GM12878 (cell line): ENCODE results near the gene GRK6. TPM values are rescaled to one million over a fixed set of nuclear protein-coding genes. Genes with fewer than 3 reads are reported as not detected.
A peak's percentile ranks its signal among the peaks of the same experiment; 100 is the strongest.

Source experiments
- ASH2L ChIP-seq: fragments of 300-600, 200-600 bp; sonication (generic); IDR thresholded peaks from 2 replicates; pipeline ENCODE4 v1.6.1; 2017; ENCODE audit warnings: low read depth, mild to moderate bottlenecking, borderline replicate concordance
- BHLHE40 ChIP-seq, 2 experiments: fragments of 450-650 bp in 1 of 2; IDR thresholded peaks; 2 replicates each; pipeline ENCODE4 v1.6.1; 2011 to 2017; ENCODE audit warnings: low read depth in 2 of 2, borderline replicate concordance in 1 of 2, improper control_type of control experiment in 1 of 2, low read length in 1 of 2, mild to moderate bottlenecking in 1 of 2
- EZH2 ChIP-seq: IDR thresholded peaks from 2 replicates; pipeline ENCODE4 v1.6.1; 2012; ENCODE audit warnings: low read depth, mild to moderate bottlenecking, control low read depth, inconsistent platforms, low read length, borderline replicate concordance; ENCODE audit not compliant: control insufficient read depth
- GATAD2B ChIP-seq: fragments of 450-650 bp; conservative IDR thresholded peaks from 2 replicates; pipeline ENCODE4 v1.6.1; 2017; ENCODE audit warnings: low read depth, mild to moderate bottlenecking, moderate library complexity
- JUND ChIP-seq: IDR thresholded peaks from 2 replicates; pipeline ENCODE4 v1.6.1; 2012; ENCODE audit warnings: low read depth, mild to moderate bottlenecking, low read length, improper control_type of control experiment, moderate library complexity
- KLF5 ChIP-seq: fragments of 450-650 bp; IDR thresholded peaks from 2 replicates; pipeline ENCODE4 v1.6.1; 2014; ENCODE audit warnings: mild to moderate bottlenecking; ENCODE audit not compliant: partially characterized antibody
- LARP7 ChIP-seq: fragments of 450-650 bp; IDR thresholded peaks from 2 replicates; pipeline ENCODE4 v1.6.1; 2017; ENCODE audit warnings: mild to moderate bottlenecking
- MYB ChIP-seq: fragments of 150-350 bp; IDR thresholded peaks from 2 replicates; pipeline ENCODE4 v1.6.1; 2014; ENCODE audit warnings: mild to moderate bottlenecking, low read depth, low read length, borderline replicate concordance
- NR2C1 ChIP-seq: fragments of 450-650 bp; IDR thresholded peaks from 2 replicates; pipeline ENCODE4 v1.6.1; 2017; ENCODE audit warnings: antibody characterized with exemption, mild to moderate bottlenecking, moderate library complexity
- RAD21 ChIP-seq: IDR thresholded peaks from 2 replicates; pipeline ENCODE4 v1.6.1; 2011; ENCODE audit warnings: mild to moderate bottlenecking, low read depth, low read length, moderate library complexity; ENCODE audit not compliant: insufficient read depth
- RB1 ChIP-seq: fragments of 450-650 bp; formaldehyde crosslinking; IDR thresholded peaks from 2 replicates; pipeline ENCODE4 v1.6.1; 2017; ENCODE audit warnings: mild to moderate bottlenecking, borderline replicate concordance
- SIX5 ChIP-seq: IDR thresholded peaks from 2 replicates; pipeline ENCODE4 v1.6.1; 2011; ENCODE audit warnings: mild to moderate bottlenecking, low read depth, low read length, moderate library complexity; ENCODE audit not compliant: severe bottlenecking
- TCF3 ChIP-seq: IDR thresholded peaks from 2 replicates; pipeline ENCODE4 v1.6.1; 2012; ENCODE audit warnings: low read depth, mild to moderate bottlenecking, low read length, borderline replicate concordance; ENCODE audit not compliant: insufficient read depth
- TCF7 ChIP-seq: IDR thresholded peaks from 2 replicates; pipeline ENCODE4 v1.6.1; 2014; ENCODE audit warnings: antibody characterized with exemption, borderline replicate concordance
- USF2 ChIP-seq: IDR thresholded peaks from 2 replicates; pipeline ENCODE4 v1.6.1; 2011; ENCODE audit warnings: low read depth, low read length, improper control_type of control experiment, borderline replicate concordance
- ZNF687 ChIP-seq: fragments of 450-650 bp; IDR thresholded peaks from 2 replicates; pipeline ENCODE4 v1.6.1; 2017; ENCODE audit warnings: mild to moderate bottlenecking, moderate library complexity
- polyA plus RNA-seq, 11 experiments: library from polyadenylated mRNA; depleted of rRNA in 4 of 11; unstranded in 6 of 11; stranded (reverse) in 5 of 11; fragments of >200 nt; fragmentation: Nextera tagmentation in 4 of 11; fragmentation: Illumina TruSeq in 1 of 11; extraction: Ambion mirVana in 4 of 11; extraction: Trizol in 1 of 11; gene quantifications; 1 replicate in 1 of 11; 2 replicates in 10 of 11; pipeline versions ENCODE4 v1.2.1 to v1.2.3, GENCODE V29; 2011 to 2016; ENCODE audit warnings: inconsistent platforms in 2 of 11, missing spikeins in 2 of 11, low read depth in 1 of 11
- total RNA-seq, 4 experiments: library from RNA; depleted of rRNA in 3 of 4; stranded (reverse); fragments of >200 nt in 3 of 4; fragmentation: Illumina TruSeq in 1 of 4; extraction: Trizol in 1 of 4; gene quantifications; 2 replicates each; pipeline versions ENCODE4 v1.2.1 to v1.2.3, GENCODE V29; 2013 to 2021
- TF ChIP-seq, protein P1 (sequence below): IDR thresholded peaks from 2 replicates; pipeline ENCODE4 v1.6.1; 2012; ENCODE audit warnings: low read length, inconsistent platforms
- TF ChIP-seq, protein P2 (sequence below): IDR thresholded peaks from 2 replicates; pipeline ENCODE4 v1.6.1; 2012; ENCODE audit warnings: low read depth, low read length, improper control_type of control experiment
- TF ChIP-seq, protein P3 (sequence below): fragments of 450-650 bp; IDR thresholded peaks from 2 replicates; pipeline ENCODE4 v1.6.1; 2016; ENCODE audit warnings: mild to moderate bottlenecking, moderate library complexity, borderline replicate concordance

The GRK6 gene
- total and polyA plus RNA-seq, 10 of the 15 experiments (the other 5 are each of a cell fraction or from before 2014, with no cell fraction given) = 0.79 to 124 (median 41.6) TPM

DNA sequence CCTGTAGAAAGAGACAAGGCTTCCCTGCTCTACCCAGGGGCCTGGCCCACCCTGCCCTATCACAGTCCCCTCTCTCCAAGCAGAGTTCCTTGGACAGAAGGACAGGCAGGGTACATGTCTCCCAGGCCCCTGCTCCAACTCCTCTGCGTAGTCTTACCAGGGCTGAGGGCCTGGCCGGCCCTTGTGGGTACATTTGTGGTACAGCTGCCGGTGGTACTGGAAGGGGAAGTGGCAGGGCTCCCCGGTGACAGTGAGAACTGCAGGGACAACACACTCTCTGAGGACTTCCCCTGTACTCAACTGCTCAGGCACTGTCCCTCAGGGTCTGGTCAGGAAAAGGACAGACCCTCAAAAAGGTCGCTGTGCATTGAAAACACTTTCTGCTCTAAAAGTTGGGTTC lies 20.7 kb upstream of the GRK6 start (continued):
- TF ChIP-seq ASH2L (no peak), RB1 (no peak), GATAD2B (0 out of 2 replicates have a peak, but pooled peaks have one; percentile 25), EZH2 (no peak), ZNF687 (peak; percentile 27; the same call in 1 of the 2 replicates), JUND (no peak), MYB (no peak), RAD21 (no peak), TCF3 (no peak), TCF7 (no peak), NR2C1 (no peak), USF2 (no peak), BHLHE40 (IDR thresholded peaks at IDR 0.05; ENCODE audit: borderline replicate concordance in 1 of 2, low read depth in 2 of 2, low read length in 1 of 2) (peak in 1 of 2 experiments; percentile 28; a peak in 1 of 4 replicates), SIX5 (no peak), LARP7 (no peak), KLF5 (no peak)
- TF ChIP-seq, protein P1, sequence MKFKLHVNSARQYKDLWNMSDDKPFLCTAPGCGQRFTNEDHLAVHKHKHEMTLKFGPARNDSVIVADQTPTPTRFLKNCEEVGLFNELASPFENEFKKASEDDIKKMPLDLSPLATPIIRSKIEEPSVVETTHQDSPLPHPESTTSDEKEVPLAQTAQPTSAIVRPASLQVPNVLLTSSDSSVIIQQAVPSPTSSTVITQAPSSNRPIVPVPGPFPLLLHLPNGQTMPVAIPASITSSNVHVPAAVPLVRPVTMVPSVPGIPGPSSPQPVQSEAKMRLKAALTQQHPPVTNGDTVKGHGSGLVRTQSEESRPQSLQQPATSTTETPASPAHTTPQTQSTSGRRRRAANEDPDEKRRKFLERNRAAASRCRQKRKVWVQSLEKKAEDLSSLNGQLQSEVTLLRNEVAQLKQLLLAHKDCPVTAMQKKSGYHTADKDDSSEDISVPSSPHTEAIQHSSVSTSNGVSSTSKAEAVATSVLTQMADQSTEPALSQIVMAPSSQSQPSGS = no peak
- TF ChIP-seq, protein P2, sequence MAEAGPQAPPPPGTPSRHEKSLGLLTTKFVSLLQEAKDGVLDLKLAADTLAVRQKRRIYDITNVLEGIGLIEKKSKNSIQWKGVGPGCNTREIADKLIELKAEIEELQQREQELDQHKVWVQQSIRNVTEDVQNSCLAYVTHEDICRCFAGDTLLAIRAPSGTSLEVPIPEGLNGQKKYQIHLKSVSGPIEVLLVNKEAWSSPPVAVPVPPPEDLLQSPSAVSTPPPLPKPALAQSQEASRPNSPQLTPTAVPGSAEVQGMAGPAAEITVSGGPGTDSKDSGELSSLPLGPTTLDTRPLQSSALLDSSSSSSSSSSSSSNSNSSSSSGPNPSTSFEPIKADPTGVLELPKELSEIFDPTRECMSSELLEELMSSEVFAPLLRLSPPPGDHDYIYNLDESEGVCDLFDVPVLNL = no peak
- TF ChIP-seq, protein P3, sequence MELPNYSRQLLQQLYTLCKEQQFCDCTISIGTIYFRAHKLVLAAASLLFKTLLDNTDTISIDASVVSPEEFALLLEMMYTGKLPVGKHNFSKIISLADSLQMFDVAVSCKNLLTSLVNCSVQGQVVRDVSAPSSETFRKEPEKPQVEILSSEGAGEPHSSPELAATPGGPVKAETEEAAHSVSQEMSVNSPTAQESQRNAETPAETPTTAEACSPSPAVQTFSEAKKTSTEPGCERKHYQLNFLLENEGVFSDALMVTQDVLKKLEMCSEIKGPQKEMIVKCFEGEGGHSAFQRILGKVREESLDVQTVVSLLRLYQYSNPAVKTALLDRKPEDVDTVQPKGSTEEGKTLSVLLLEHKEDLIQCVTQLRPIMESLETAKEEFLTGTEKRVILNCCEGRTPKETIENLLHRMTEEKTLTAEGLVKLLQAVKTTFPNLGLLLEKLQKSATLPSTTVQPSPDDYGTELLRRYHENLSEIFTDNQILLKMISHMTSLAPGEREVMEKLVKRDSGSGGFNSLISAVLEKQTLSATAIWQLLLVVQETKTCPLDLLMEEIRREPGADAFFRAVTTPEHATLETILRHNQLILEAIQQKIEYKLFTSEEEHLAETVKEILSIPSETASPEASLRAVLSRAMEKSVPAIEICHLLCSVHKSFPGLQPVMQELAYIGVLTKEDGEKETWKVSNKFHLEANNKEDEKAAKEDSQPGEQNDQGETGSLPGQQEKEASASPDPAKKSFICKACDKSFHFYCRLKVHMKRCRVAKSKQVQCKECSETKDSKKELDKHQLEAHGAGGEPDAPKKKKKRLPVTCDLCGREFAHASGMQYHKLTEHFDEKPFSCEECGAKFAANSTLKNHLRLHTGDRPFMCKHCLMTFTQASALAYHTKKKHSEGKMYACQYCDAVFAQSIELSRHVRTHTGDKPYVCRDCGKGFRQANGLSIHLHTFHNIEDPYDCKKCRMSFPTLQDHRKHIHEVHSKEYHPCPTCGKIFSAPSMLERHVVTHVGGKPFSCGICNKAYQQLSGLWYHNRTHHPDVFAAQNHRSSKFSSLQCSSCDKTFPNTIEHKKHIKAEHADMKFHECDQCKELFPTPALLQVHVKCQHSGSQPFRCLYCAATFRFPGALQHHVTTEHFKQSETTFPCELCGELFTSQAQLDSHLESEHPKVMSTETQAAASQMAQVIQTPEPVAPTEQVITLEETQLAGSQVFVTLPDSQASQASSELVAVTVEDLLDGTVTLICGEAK = no peak
